Spleen (tissue), 11 donors: Measurements from ENCODE around the gene PPP1R3D. TPM values are rescaled to one million over a fixed set of nuclear protein-coding genes. Genes with fewer than 3 reads are reported as not detected.

Experiments
- DNase-seq: peaks from one replicate; pipeline ENCODE4 v3.0.0-alpha.2; 2020
- H3K27ac ChIP-seq, 8 donors: fragments of 200-600 bp; sonication (generic) in 7 of 8; 1 replicate in 4 of 8; 2 replicates in 4 of 8; pipeline versions ENCODE4 v1.5.0 to v1.8.0; 2016 to 2021; ENCODE audit warnings: inconsistent platforms in 4 of 8, mild to moderate bottlenecking in 4 of 8, moderate library complexity in 1 of 8
- H3K27me3 ChIP-seq, 7 donors: fragments of 200-600 bp; sonication (generic) in 6 of 7; replicated peaks in 1 of 7; 1 replicate in 4 of 7; 2 replicates in 3 of 7; pipeline versions ENCODE4 v1.5.0 to v1.8.0; 2016 to 2021; ENCODE audit warnings: inconsistent platforms in 3 of 7, mild to moderate bottlenecking in 1 of 7
- H3K36me3 ChIP-seq, 6 donors: fragments of 200-600 bp; sonication (generic) in 5 of 6; 1 replicate in 4 of 6; 2 replicates in 2 of 6; pipeline versions ENCODE4 v1.5.0 to v1.8.0; 2016 to 2021; ENCODE audit warnings: inconsistent platforms in 2 of 6
- H3K4me1 ChIP-seq, 6 donors: fragments of 200-600 bp; sonication (generic) in 5 of 6; 1 replicate in 3 of 6; 2 replicates in 3 of 6; pipeline versions ENCODE4 v1.5.0 to v1.8.0; 2016 to 2021; ENCODE audit warnings: inconsistent platforms in 3 of 6
- H3K4me3 ChIP-seq, 8 donors: fragments of 200-600 bp; sonication (generic) in 7 of 8; 1 replicate in 4 of 8; 2 replicates in 4 of 8; pipeline versions ENCODE4 v1.5.0 to v1.8.0; 2016 to 2021; ENCODE audit warnings: inconsistent platforms in 4 of 8, mild to moderate bottlenecking in 4 of 8, moderate library complexity in 2 of 8
- H3K9me3 ChIP-seq, 8 donors: fragments of 200-600 bp; sonication (generic) in 7 of 8; 1 replicate in 4 of 8; 2 replicates in 4 of 8; pipeline versions ENCODE4 v1.5.0 to v1.8.0; 2016 to 2021; ENCODE audit warnings: inconsistent platforms in 4 of 8
- CTCF ChIP-seq, 11 experiments: fragments of 200-600 bp in 7 of 11; fragments of 450-650 bp in 4 of 11; sonication (generic) in 4 of 11; IDR thresholded peaks in 8 of 11; conservative IDR thresholded peaks in 3 of 11; 1 replicate in 7 of 11; 2 replicates in 4 of 11; pipeline versions ENCODE4 v1.4.0 to v1.8.0; 2016 to 2021; ENCODE audit warnings: antibody characterized with exemption in 11 of 11, inconsistent platforms in 4 of 11, mild to moderate bottlenecking in 1 of 11
- POLR2A ChIP-seq, 3 donors: fragments of 450-650 bp; IDR thresholded peaks; one replicate each; pipeline ENCODE4 v1.5.1; 2017; ENCODE audit warnings: antibody characterized with exemption in 3 of 3, mild to moderate bottlenecking in 1 of 3
- POLR2AphosphoS5 ChIP-seq, 3 donors: sonication (generic); formaldehyde crosslinking; IDR thresholded peaks; one replicate each; pipeline ENCODE4 v1.5.1; 2017; ENCODE audit warnings: antibody characterized with exemption in 3 of 3
- WGBS, 5 donors: extraction: QIAGEN DNeasy Blood & Tissue Kit in 3 of 5; methylation state at CpG; one replicate each; pipeline versions ENCODE4 v1.1.5 to v1.1.7; 2013 to 2018; 5-methylcytosine and 5-hydroxymethylcytosine counted together
- intact Hi-C: fragments of 100-400 bp; cut with DNase I; formaldehyde crosslinking; loops from one replicate; pipeline ENCODE4 v1.15.0; 2023; ENCODE audit warnings: low total_unique reads
- polyA plus RNA-seq, 3 donors: library from polyadenylated mRNA; stranded (reverse); fragments of 200-250 nt; gene quantifications; one replicate each; pipeline ENCODE4 v1.2.1, GENCODE V29; 2013
- total RNA-seq, 7 donors: library from RNA; depleted of rRNA in 3 of 7; stranded (reverse); fragments of >200 nt in 3 of 7; fragmentation: NEBNext Ultra II Directional in 4 of 7; extraction: Animal tissue kit (Norgen Biotek cat#: 25700) in 4 of 7; gene quantifications; one replicate each; pipeline versions ENCODE4 v1.1.0 to v1.2.1, GENCODE V29; 2016 to 2021
- donor health status: healthy with polysubstance abuse.
- donor health status: DM: no; HTN: no; CAD: no; lungs with moderate emphysema.
- donor health status: DM: no; HTN: no; CAD: no.
- donor health status: Bipolar disorder and iron deficiency.
- donor health status: healthy.
- donor health status: DM: no; HTN: no; CAD: no.
- donor health status: DM: yes; HTN: yes; CAD: no.

The PPP1R3D gene
- total and polyA plus RNA-seq, 10 donors, result 3.1 to 24.9 (median 12.5) TPM

- no peak for DNase-seq
- Histone ChIP-seq H3K9me3 (no peaks in the 10 kb centered on the region), H3K4me3 (no peak overlapping the region), H3K27me3 (no peaks in the 10 kb centered on the region), H3K36me3 (no peaks in the 10 kb centered on the region), H3K27ac (no peak overlapping the region), H3K4me1 (peaks cover 4 to 42% (median 23%) of the 10 kb centered on the region in 6 donors)
- TF ChIP-seq CTCF (IDR thresholded peaks at IDR 0.05 in 8 of 11, conservative IDR thresholded peaks at IDR 0.05 in 3 of 11) (no peak), POLR2AphosphoS5 (IDR thresholded peaks at IDR 0.05) (no peak), POLR2A (IDR thresholded peaks at IDR 0.05) (no peak)
- intact Hi-C loops, result no loop called here
- WGBS, 5 donors, result 88 to 94% (median 91%) methylated on average over 9 of the region's 9 CpGs
Observed at GRCh38 chr20:59931511-59932312, 8.4 kb downstream of the PPP1R3D start.

GRCh38 chr20:59925899-59926298, 14.2 kb downstream of the PPP1R3D start:
- Histone ChIP-seq H3K27me3 (no peaks in the 10 kb centered on the region), H3K36me3 (no peaks in the 10 kb centered on the region), H3K9me3 (no peaks in the 10 kb centered on the region), H3K27ac (no peak overlapping the region), H3K4me3 (no peak overlapping the region), H3K4me1 (no peaks in the 10 kb centered on the region)
- no peak for DNase-seq
- intact Hi-C loops, result no loop called here
- TF ChIP-seq POLR2A (IDR thresholded peaks at IDR 0.05), result no peak
- no peak for TF ChIP-seq POLR2AphosphoS5 (IDR thresholded peaks at IDR 0.05)
- TF ChIP-seq CTCF (IDR thresholded peaks at IDR 0.05 in 8 of 11, conservative IDR thresholded peaks at IDR 0.05 in 3 of 11), result no peak

- no peaks in the 10 kb centered on the region for H3K9me3 ChIP-seq
- no peaks in the 10 kb centered on the region for H3K4me1 ChIP-seq
- intact Hi-C loops, result no loop called here
- no peak overlapping the region for H3K4me3 ChIP-seq
- DNase-seq, result no peak
- H3K27me3 ChIP-seq, result no peaks in the 10 kb centered on the region
- no peaks in the 10 kb centered on the region for H3K36me3 ChIP-seq
- 76 to 93% (median 85%) methylated on average over 1 of the region's 1 CpG for WGBS, 5 donors
- no peak overlapping the region for H3K27ac ChIP-seq
- no peak for TF ChIP-seq CTCF (IDR thresholded peaks at IDR 0.05 in 8 of 11, conservative IDR thresholded peaks at IDR 0.05 in 3 of 11)
- no peak for TF ChIP-seq POLR2AphosphoS5 (IDR thresholded peaks at IDR 0.05)
- TF ChIP-seq POLR2A (IDR thresholded peaks at IDR 0.05), result no peak
Observed at GRCh38 chr20:59925359-59925758, 14.7 kb downstream of the PPP1R3D start.

- WGBS, 5 donors, result 81 to 95% (median 91%) methylated on average over 1 of the region's 1 CpG
- no peak overlapping the region for H3K4me3 ChIP-seq
- no peaks in the 10 kb centered on the region for H3K27me3 ChIP-seq
- H3K9me3 ChIP-seq, result no peaks in the 10 kb centered on the region
- intact Hi-C loops, result no loop called here
- H3K27ac ChIP-seq, result no peak overlapping the region
- H3K36me3 ChIP-seq, result no peaks in the 10 kb centered on the region
- no peaks in the 10 kb centered on the region for H3K4me1 ChIP-seq
- TF ChIP-seq POLR2A (IDR thresholded peaks at IDR 0.05) (no peak), CTCF (IDR thresholded peaks at IDR 0.05 in 8 of 11, conservative IDR thresholded peaks at IDR 0.05 in 3 of 11) (no peak), POLR2AphosphoS5 (IDR thresholded peaks at IDR 0.05) (no peak)
- DNase-seq, result no peak
Observed at GRCh38 chr20:59923514-59923913, 16.6 kb downstream of the PPP1R3D start.
